SU-DHL-6 (cell line): ENCODE results near the gene TBX6.

ENCODE experiments used
- H2AFZ ChIP-seq: fragments of 200-600 bp; sonication (generic); 2 replicates; pipeline ENCODE4 v1.6.1; 2014; ENCODE audit warnings: low read depth, mild to moderate bottlenecking, moderate library complexity, mixed read lengths, antibody characterized with exemption, low read length; ENCODE audit not compliant: severe bottlenecking
- H3F3A ChIP-seq: fragments of 200-600 bp; shearing (Covaris generic); 2 replicates; pipeline ENCODE4 v1.6.0; 2016; ENCODE audit warnings: antibody characterized with exemption, mild to moderate bottlenecking; ENCODE audit not compliant: insufficient read depth
- H3K27ac ChIP-seq: fragments of 200-600 bp; sonication (generic); 2 replicates; pipeline ENCODE4 v1.5.1; 2016; ENCODE audit warnings: low read depth, mild to moderate bottlenecking, low read length, moderate library complexity, mixed read lengths
- H3K27me3 ChIP-seq: fragments of 200-600 bp; sonication (generic), shearing (Covaris generic); 2 replicates; pipeline ENCODE4 v1.6.0; 2014; ENCODE audit warnings: mild to moderate bottlenecking, low read length
- H3K36me3 ChIP-seq: fragments of 200-600 bp; sonication (generic); 2 replicates; pipeline ENCODE4 v1.6.1; 2014; ENCODE audit warnings: mild to moderate bottlenecking, low read length, mixed read lengths
- H3K4me2 ChIP-seq: fragments of 300-600, 200-600 bp; shearing (Covaris generic), sonication (generic); 2 replicates; pipeline ENCODE4 v1.6.0; 2014; ENCODE audit warnings: low read length, low read depth, mild to moderate bottlenecking; ENCODE audit not compliant: poor library complexity, severe bottlenecking
- H3K4me3 ChIP-seq: fragments of 200-600 bp; sonication (generic); 2 replicates; pipeline ENCODE4 v1.5.1; 2014; ENCODE audit warnings: antibody characterized with exemption, low read length, mild to moderate bottlenecking, mixed read lengths; ENCODE audit not compliant: insufficient read depth, poor library complexity, severe bottlenecking
- H3K79me2 ChIP-seq: fragments of 200-600 bp; sonication (generic); 2 replicates; pipeline ENCODE4 v1.6.1; 2014; ENCODE audit warnings: mild to moderate bottlenecking, low read length, moderate library complexity; ENCODE audit not compliant: insufficient read depth
- H3K9ac ChIP-seq: fragments of 200-600 bp; sonication (generic); 2 replicates; pipeline ENCODE4 v1.7.0; 2014; ENCODE audit warnings: mild to moderate bottlenecking, low read length
- H3K9me2 ChIP-seq: fragments of 200-600 bp; sonication (generic); replicated peaks from 2 replicates; pipeline ENCODE4 v1.6.1; 2014; ENCODE audit warnings: low read length; ENCODE audit not compliant: insufficient read depth
- H3K9me3 ChIP-seq: fragments of 200-600 bp; sonication (generic); 2 replicates; pipeline ENCODE4 v1.6.1; 2014; ENCODE audit warnings: low read length, mixed read lengths; ENCODE audit not compliant: insufficient read depth
- H4K20me1 ChIP-seq: fragments of 200-600 bp; sonication (generic); 2 replicates; pipeline ENCODE4 v1.6.1; 2014; ENCODE audit warnings: low read depth, mild to moderate bottlenecking, antibody characterized with exemption, low read length, moderate library complexity, mixed read lengths
- EZH2phosphoT487 ChIP-seq: fragments of 200-600 bp; sonication (generic), shearing (Covaris generic); conservative IDR thresholded peaks from 2 replicates; pipeline ENCODE4 v1.6.1; 2018; ENCODE audit warnings: mild to moderate bottlenecking, antibody characterized with exemption, low read length, moderate library complexity, mixed read lengths
- TF ChIP-seq, protein P1 (sequence below): fragments of 200-600 bp; sonication (generic); IDR thresholded peaks from one replicate; pipeline ENCODE4 v1.5.1; 2017; ENCODE audit warnings: antibody characterized with exemption, mild to moderate bottlenecking, low read length, moderate library complexity; ENCODE audit not compliant: insufficient read depth, poor library complexity, severe bottlenecking

The TBX6 gene

DNA sequence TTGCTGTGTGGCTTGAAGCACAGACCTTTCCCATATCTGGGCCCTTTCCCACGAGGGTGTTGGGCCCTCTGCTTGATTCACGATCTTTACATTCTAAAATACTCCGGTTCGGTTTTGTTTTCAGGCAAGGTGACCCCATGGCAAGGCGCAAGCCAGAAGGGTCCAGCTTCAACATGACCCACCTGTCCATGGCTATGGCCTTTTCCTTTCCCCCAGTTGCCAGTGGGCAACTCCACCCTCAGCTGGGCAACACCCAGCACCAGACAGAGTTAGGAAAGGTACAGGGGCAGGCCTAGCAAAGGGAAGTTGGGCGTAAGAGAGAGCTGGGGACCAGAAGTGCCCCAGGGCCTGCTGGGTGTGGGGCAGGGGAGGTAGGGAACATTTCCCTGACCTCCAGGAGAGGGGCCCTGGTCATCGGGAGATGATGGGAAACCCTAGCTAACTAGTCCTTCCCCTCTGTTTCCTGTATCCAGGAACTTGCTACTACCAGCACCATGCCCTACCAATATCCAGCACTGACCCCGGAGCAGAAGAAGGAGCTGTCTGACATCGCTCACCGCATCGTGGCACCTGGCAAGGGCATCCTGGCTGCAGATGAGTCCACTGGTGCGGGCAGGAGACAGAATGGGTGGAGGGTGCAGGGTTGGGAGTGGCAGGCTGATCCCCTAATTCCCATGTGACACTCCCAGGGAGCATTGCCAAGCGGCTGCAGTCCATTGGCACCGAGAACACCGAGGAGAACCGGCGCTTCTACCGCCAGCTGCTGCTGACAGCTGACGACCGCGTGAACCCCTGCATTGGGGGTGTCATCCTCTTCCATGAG, 24.8 kb downstream of the TBX6 start:
- Histone ChIP-seq H3K4me2 (peak overlapping the region; percentile 68), H3K9me2 (no peaks in the 10 kb centered on the region), H3K27ac (peak overlapping the region; percentile 65), H3K79me2 (peaks cover 34% of the 10 kb centered on the region), H2AFZ (no peak overlapping the region), H4K20me1 (no peaks in the 10 kb centered on the region; the same call in 1 of the 2 replicates), H3F3A (peaks cover 13% of the 10 kb centered on the region), H3K9me3 (no peaks in the 10 kb centered on the region), H3K9ac (peak overlapping the region; percentile 98), H3K27me3 (no peaks in the 10 kb centered on the region), H3K36me3 (peaks cover 16% of the 10 kb centered on the region), H3K4me3 (peak overlapping the region; percentile 84)
- no peak for TF ChIP-seq EZH2phosphoT487
- TF ChIP-seq, protein P1, sequence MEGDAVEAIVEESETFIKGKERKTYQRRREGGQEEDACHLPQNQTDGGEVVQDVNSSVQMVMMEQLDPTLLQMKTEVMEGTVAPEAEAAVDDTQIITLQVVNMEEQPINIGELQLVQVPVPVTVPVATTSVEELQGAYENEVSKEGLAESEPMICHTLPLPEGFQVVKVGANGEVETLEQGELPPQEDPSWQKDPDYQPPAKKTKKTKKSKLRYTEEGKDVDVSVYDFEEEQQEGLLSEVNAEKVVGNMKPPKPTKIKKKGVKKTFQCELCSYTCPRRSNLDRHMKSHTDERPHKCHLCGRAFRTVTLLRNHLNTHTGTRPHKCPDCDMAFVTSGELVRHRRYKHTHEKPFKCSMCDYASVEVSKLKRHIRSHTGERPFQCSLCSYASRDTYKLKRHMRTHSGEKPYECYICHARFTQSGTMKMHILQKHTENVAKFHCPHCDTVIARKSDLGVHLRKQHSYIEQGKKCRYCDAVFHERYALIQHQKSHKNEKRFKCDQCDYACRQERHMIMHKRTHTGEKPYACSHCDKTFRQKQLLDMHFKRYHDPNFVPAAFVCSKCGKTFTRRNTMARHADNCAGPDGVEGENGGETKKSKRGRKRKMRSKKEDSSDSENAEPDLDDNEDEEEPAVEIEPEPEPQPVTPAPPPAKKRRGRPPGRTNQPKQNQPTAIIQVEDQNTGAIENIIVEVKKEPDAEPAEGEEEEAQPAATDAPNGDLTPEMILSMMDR: no peak

DNA sequence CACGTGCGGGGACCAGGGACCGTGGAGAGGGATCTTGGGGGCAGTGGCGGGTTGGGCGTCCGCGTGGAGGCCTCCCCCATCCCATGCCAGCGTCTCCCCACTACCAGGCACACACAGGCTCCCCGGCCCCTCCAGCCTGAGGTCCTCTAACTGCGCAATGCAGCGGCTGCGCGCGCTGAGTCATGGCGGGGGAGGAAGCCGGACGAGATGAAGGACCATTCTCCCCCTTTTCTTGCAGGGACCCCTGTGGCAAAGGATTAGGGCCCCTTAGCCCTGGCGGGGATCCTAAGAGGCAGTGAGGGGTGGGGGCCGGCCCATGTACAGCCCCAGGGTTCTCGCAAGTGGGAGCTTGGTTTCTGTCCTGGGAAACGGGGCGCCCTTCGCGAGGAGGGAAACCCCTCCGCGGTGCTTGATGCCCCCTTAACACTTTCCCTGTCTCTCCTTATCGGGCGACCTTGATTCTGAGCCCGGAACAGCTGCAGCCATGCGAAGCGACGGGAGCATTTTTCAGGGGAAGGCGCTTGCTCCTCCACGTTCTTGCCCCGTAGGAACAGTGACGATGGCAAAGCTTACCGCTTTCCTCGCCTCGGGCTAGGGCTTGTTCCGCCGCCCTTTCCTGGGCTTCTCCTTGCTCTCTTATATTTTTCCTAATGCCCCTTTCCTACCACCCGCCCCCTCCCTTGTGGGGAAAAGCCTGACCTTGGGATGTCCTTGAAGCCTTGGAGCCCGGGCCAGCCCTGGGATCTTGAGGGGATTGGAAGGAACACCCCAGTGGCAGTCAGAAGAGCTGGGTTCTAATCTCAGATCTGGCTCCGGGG, 25.6 kb downstream of the TBX6 start:
- no peak overlapping the region for H2AFZ ChIP-seq
- H3K27ac ChIP-seq: peak overlapping the region; percentile 65
- H3K4me2 ChIP-seq: peak overlapping the region; percentile 68
- peaks cover 5% of the 10 kb centered on the region; the same call in 1 of the 2 replicates for H3F3A ChIP-seq
- no peak for TF ChIP-seq EZH2phosphoT487
- TF ChIP-seq, protein P1: no peak
- no peaks in the 10 kb centered on the region for H3K9me2 ChIP-seq
- H4K20me1 ChIP-seq: no peaks in the 10 kb centered on the region; the same call in 1 of the 2 replicates
- H3K27me3 ChIP-seq: no peaks in the 10 kb centered on the region
- H3K36me3 ChIP-seq: peaks cover 16% of the 10 kb centered on the region
- no peaks in the 10 kb centered on the region for H3K9me3 ChIP-seq
- H3K4me3 ChIP-seq: peak overlapping the region; percentile 84
- H3K79me2 ChIP-seq: peaks cover 34% of the 10 kb centered on the region
- H3K9ac ChIP-seq: peak overlapping the region; percentile 98

DNA sequence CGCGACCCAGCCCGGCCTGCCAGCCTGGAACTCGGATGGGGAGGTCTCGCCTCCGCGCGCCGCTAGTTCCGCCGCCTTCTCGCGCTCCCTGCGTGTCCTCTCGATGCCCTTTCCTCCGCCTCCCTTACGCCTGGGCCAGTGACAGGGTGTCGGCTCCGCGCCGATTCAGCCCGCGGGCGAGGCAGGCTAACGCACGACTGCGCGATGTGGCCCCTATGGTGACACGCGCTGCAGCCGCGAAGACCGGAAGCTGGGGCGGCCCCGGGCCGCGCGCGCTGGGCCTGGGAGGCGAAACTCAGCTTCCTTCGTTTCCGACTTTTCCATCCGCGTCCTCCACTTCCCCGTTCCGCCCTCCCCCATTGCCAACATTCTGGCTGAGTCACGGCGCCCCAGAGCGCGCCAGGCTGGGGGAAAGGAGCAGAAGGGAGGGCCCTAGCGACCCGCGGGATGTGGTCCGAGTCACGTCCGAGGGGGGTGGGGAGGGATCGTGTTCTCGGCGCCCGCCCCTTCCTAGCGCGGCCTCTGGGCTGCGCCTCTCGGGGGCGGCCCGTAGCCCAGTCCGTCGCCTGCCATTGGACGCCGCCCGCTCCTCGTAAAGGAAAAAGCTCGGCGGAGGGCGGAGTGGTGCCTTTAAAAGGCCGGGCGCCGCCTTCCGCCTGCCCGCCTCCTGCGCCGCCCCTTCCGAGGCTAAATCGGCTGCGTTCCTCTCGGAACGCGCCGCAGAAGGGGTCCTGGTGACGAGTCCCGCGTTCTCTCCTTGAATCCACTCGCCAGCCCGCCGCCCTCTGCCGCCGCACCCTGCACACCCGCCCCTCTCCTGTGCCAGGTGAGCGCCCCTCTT, 26.4 kb downstream of the TBX6 start, which contains the start of gene ALDOA:
Gene ALDOA, plus strand, starts transcription at position 659 of the 841 bp plus-strand sequence. CDS start 1,138 bp downstream, outside the sequence.
- Histone ChIP-seq H3K79me2 (peaks cover 34% of the 10 kb centered on the region), H3K27ac (peak within 1 kb of the TSS; percentile 97), H3K9ac (peak within 1 kb of the TSS; percentile 98)

More for the DNA sequence above, 26.4 kb downstream of the TBX6 start, which contains the start of gene ALDOA:
- Histone ChIP-seq H3K4me2 (peak within 1 kb of the TSS; percentile 87), H2AFZ (peak within 1 kb of the TSS; percentile 8), H3K27me3 (no peaks in the 10 kb centered on the region), H3K36me3 (peaks cover 13% of the 10 kb centered on the region), H3F3A (peaks cover 3% of the 10 kb centered on the region; the same call in 1 of the 2 replicates), H3K9me3 (no peaks in the 10 kb centered on the region), H3K4me3 (peak within 1 kb of the TSS; percentile 84), H3K9me2 (no peaks in the 10 kb centered on the region), H4K20me1 (no peaks in the 10 kb centered on the region; the same call in 1 of the 2 replicates)
- TF ChIP-seq, protein P1: no peak
- no peak for TF ChIP-seq EZH2phosphoT487
